HCT116 (cell line): Measurements from ENCODE around the gene HBG2. TPM values are rescaled to one million over a fixed set of nuclear protein-coding genes. Genes with fewer than 3 reads are reported as not detected.
A peak's percentile ranks its signal among the peaks of the same experiment; 100 is the strongest.

Source experiments
- ATAC-seq: fragments of 200-7000 bp; cut with Tn5 transposase; 2 replicates; pipeline ENCODE4 v1.9.1; 2020; ENCODE audit warnings: mild to moderate bottlenecking, moderate library complexity
- BruUV-seq: library from RNA; stranded (reverse); fragments of 400-500 nt; replicated peaks from 2 replicates; lab custom pipeline; 2021; lab: Mats Ljungman, UMichigan
- CTCF ChIA-PET: fragments of 300-600 bp; sonication (Branson Sonifier 250); formaldehyde crosslinking; loops from one replicate; lab custom pipeline; 2021; ENCODE audit warnings: antibody characterized with exemption; lab: Charles Lee
- POLR2A ChIA-PET: fragments of 300-600, 350-600 bp; sonication (Branson Sonifier 250); formaldehyde crosslinking; loops from one replicate; lab custom pipeline; 2021; ENCODE audit warnings: antibody characterized with exemption; lab: Charles Lee
- RAD21 ChIA-PET, 2 experiments: fragments of 300-600 bp; sonication (Branson Sonifier 250); formaldehyde crosslinking; loops; one replicate each; lab custom pipeline; 2023; ENCODE audit warnings: low total read pairs in 2 of 2; ENCODE audit not compliant: uncharacterized antibody in 2 of 2, unreplicated experiment in 2 of 2, low non-redundant PET in 1 of 2; lab: Charles Lee
- DNase-seq: peaks from one replicate; pipeline ENCODE4 v3.0.0-alpha.2; 2010; ENCODE audit warnings: low read depth, low spot score
- H2AFZ ChIP-seq: fragments of 200-600 bp; shearing (Covaris generic), sonication (generic); 2 replicates; pipeline ENCODE4 v1.6.1; 2017; ENCODE audit warnings: low read depth, mixed run types, mixed read lengths, antibody characterized with exemption, low read length; ENCODE audit not compliant: poor library complexity, severe bottlenecking
- H3K27ac ChIP-seq: 2 replicates; pipeline ENCODE4 v1.5.1; 2012; ENCODE audit warnings: low read depth, low read length
- H3K27me3 ChIP-seq: fragments of 200-600 bp; sonication (generic); 2 replicates; pipeline ENCODE4 v1.6.1; 2016; ENCODE audit warnings: mixed run types, low read length, mixed read lengths; ENCODE audit not compliant: insufficient read depth
- H3K36me3 ChIP-seq, 2 experiments: fragments of 200-500 bp in 1 of 2; fragments of 200-600 bp in 1 of 2; sonication (Bioruptor generic) in 1 of 2; sonication (generic) in 1 of 2; 2 replicates each; pipeline versions ENCODE4 v1.5.1 to v1.6.1; 2014 to 2016; ENCODE audit warnings: low read length in 2 of 2, inconsistent platforms in 1 of 2, mixed read lengths in 1 of 2, mixed run types in 1 of 2; ENCODE audit not compliant: insufficient read depth in 2 of 2, control insufficient read depth in 1 of 2
- H3K4me1 ChIP-seq, 2 experiments: fragments of 200-600 bp in 1 of 2; sonication (generic) in 1 of 2; 2 replicates each; pipeline versions ENCODE4 v1.5.1 to v1.6.1; 2012 to 2017; ENCODE audit warnings: low read length in 2 of 2, inconsistent platforms in 1 of 2, mild to moderate bottlenecking in 1 of 2, mixed read lengths in 1 of 2, mixed run types in 1 of 2, moderate library complexity in 1 of 2; ENCODE audit not compliant: insufficient read depth in 2 of 2, control insufficient read depth in 1 of 2
- H3K4me2 ChIP-seq: fragments of 200-600 bp; sonication (generic); 2 replicates; pipeline ENCODE4 v1.6.1; 2017; ENCODE audit warnings: mixed run types, low read length, mixed read lengths
- H3K4me3 ChIP-seq, 2 experiments: fragments of 200-600 bp in 1 of 2; sonication (generic) in 1 of 2; replicated peaks in 1 of 2; 2 replicates each; pipeline ENCODE4 v1.5.1; 2011 to 2016; ENCODE audit warnings: low read length in 2 of 2, control low read depth in 1 of 2, low read depth in 1 of 2, mild to moderate bottlenecking in 1 of 2, mixed read lengths in 1 of 2, mixed run types in 1 of 2
- H3K79me2 ChIP-seq: fragments of 200-600 bp; sonication (generic); 2 replicates; pipeline ENCODE4 v1.6.1; 2017; ENCODE audit warnings: mild to moderate bottlenecking, mixed run types, low read length, moderate library complexity, mixed read lengths; ENCODE audit not compliant: insufficient read depth
- H3K9ac ChIP-seq: fragments of 200-600 bp; sonication (generic); 2 replicates; pipeline ENCODE4 v1.6.1; 2016; ENCODE audit warnings: low read length, mixed read lengths
- H3K9me2 ChIP-seq: fragments of 200-600 bp; sonication (generic), shearing (Covaris generic); 2 replicates; pipeline ENCODE4 v1.6.1; 2017; ENCODE audit warnings: mixed run types, mild to moderate bottlenecking, moderate library complexity; ENCODE audit not compliant: insufficient read depth
- H3K9me3 ChIP-seq, 2 experiments: fragments of 200-500 bp in 1 of 2; fragments of 200-600 bp in 1 of 2; sonication (Bioruptor generic) in 1 of 2; sonication (generic) in 1 of 2; 2 replicates each; pipeline ENCODE4 v1.6.1; 2014 to 2017; ENCODE audit warnings: low read length in 2 of 2, mixed read lengths in 2 of 2, inconsistent platforms in 1 of 2, low read depth in 1 of 2, mild to moderate bottlenecking in 1 of 2, mixed run types in 1 of 2, moderate library complexity in 1 of 2; ENCODE audit not compliant: control insufficient read depth in 1 of 2, insufficient read depth in 1 of 2
- H4K20me1 ChIP-seq: fragments of 200-600 bp; sonication (generic), shearing (Covaris generic); 2 replicates; pipeline ENCODE4 v1.6.1; 2017; ENCODE audit warnings: mixed run types, mild to moderate bottlenecking, moderate library complexity; ENCODE audit not compliant: insufficient read depth
- CTCF ChIP-seq, 3 experiments: fragments of 200-600 bp in 1 of 3; sonication (generic) in 1 of 3; IDR thresholded peaks in 2 of 3; conservative IDR thresholded peaks in 1 of 3; 2 replicates each; pipeline ENCODE4 v1.5.1; 2012 to 2017; ENCODE audit warnings: low read depth in 2 of 3, low read length in 2 of 3, antibody characterized with exemption in 1 of 3, borderline replicate concordance in 1 of 3, control low read depth in 1 of 3, mild to moderate bottlenecking in 1 of 3, mixed read lengths in 1 of 3, mixed run types in 1 of 3, moderate library complexity in 1 of 3; ENCODE audit not compliant: insufficient read depth in 1 of 3
- FOSL1 ChIP-seq: IDR thresholded peaks from 2 replicates; pipeline ENCODE4 v1.6.1; 2012; ENCODE audit warnings: low read depth
- POLR2A ChIP-seq: IDR thresholded peaks from 2 replicates; pipeline ENCODE4 v1.7.0; 2011; ENCODE audit warnings: borderline replicate concordance; ENCODE audit not compliant: insufficient read depth, insufficient read length; ENCODE audit errors: extremely low read depth
- RAD21 ChIP-seq: IDR thresholded peaks from 2 replicates; pipeline ENCODE4 v1.6.1; 2012; ENCODE audit warnings: low read depth, mild to moderate bottlenecking
- SIN3A ChIP-seq: IDR thresholded peaks from 2 replicates; pipeline ENCODE4 v1.6.1; 2012; ENCODE audit warnings: low read depth
- YY1 ChIP-seq: IDR thresholded peaks from 2 replicates; pipeline ENCODE4 v1.6.1; 2011; ENCODE audit warnings: low read length, low read depth, moderate library complexity, mild to moderate bottlenecking; ENCODE audit not compliant: insufficient replicate concordance; ENCODE audit errors: extremely low read depth
- ZFX ChIP-seq: fragments of 450-650 bp; IDR thresholded peaks from 2 replicates; pipeline ENCODE4 v1.6.1; 2017
- intact Hi-C: fragments of 100-400 bp; cut with micrococcal nuclease; formaldehyde crosslinking; loops from 2 replicates; pipeline ENCODE4 v1.10.0; 2022
- total RNA-seq: library from RNA; stranded (reverse); gene quantifications from one replicate; pipeline ENCODE4 v1.2.1, GENCODE V29; 2021; ENCODE audit not compliant: unreplicated experiment
- TF ChIP-seq, protein P1 (sequence below): IDR thresholded peaks from 2 replicates; pipeline ENCODE4 v1.6.1; 2012; ENCODE audit warnings: low read depth
- TF ChIP-seq, protein P2 (sequence below): IDR thresholded peaks from 2 replicates; pipeline ENCODE4 v1.6.1; 2011; ENCODE audit warnings: mild to moderate bottlenecking, low read length, moderate library complexity; ENCODE audit not compliant: insufficient replicate concordance; ENCODE audit errors: extremely low read depth

Gene HBG2
- total RNA-seq, 1 experiment from 2014 or later: 48.1 TPM

- Histone ChIP-seq H3K27ac (no peak overlapping the region), H3K9me3 (no peaks in the 10 kb centered on the region), H4K20me1 (no peaks in the 10 kb centered on the region; the same call in 1 of the 2 replicates), H3K4me1 (peaks cover 0 to 5% of the 10 kb centered on the region in 2 experiments; a peak in 1 of 4 replicates), H3K4me3 (no peak overlapping the region), H3K9ac (no peak overlapping the region), H2AFZ (no peak overlapping the region), H3K36me3 (peaks cover 0 to 3% of the 10 kb centered on the region in 2 experiments; a peak in 1 of 4 replicates), H3K9me2 (no peaks in the 10 kb centered on the region), H3K4me2 (no peak overlapping the region), H3K27me3 (no peaks in the 10 kb centered on the region), H3K79me2 (no peaks in the 10 kb centered on the region)
- ChIA-PET POLR2A (no interaction called here), CTCF (interaction anchor here (0.9 to 1.6 kb wide), 6 partner anchors 8 to 168 kb away, joined by 3 to 7 read pairs (median 4); no protein-coding TSS in a partner anchor), RAD21 (no interaction called here)
- TF ChIP-seq SIN3A (no peak), CTCF (IDR thresholded peaks at IDR 0.05 in 2 of 3, conservative IDR thresholded peaks at IDR 0.05 in 1 of 3; ENCODE audit: borderline replicate concordance in 1 of 3, insufficient read depth in 1 of 3, low read depth in 2 of 3, low read length in 2 of 3) (peak; percentile 71 to 87 (median 79)), RAD21 (peak; percentile 82), FOSL1 (no peak), POLR2A (no peak), ZFX (no peak), YY1 (peak; percentile 75)
- TF ChIP-seq, protein P1, sequence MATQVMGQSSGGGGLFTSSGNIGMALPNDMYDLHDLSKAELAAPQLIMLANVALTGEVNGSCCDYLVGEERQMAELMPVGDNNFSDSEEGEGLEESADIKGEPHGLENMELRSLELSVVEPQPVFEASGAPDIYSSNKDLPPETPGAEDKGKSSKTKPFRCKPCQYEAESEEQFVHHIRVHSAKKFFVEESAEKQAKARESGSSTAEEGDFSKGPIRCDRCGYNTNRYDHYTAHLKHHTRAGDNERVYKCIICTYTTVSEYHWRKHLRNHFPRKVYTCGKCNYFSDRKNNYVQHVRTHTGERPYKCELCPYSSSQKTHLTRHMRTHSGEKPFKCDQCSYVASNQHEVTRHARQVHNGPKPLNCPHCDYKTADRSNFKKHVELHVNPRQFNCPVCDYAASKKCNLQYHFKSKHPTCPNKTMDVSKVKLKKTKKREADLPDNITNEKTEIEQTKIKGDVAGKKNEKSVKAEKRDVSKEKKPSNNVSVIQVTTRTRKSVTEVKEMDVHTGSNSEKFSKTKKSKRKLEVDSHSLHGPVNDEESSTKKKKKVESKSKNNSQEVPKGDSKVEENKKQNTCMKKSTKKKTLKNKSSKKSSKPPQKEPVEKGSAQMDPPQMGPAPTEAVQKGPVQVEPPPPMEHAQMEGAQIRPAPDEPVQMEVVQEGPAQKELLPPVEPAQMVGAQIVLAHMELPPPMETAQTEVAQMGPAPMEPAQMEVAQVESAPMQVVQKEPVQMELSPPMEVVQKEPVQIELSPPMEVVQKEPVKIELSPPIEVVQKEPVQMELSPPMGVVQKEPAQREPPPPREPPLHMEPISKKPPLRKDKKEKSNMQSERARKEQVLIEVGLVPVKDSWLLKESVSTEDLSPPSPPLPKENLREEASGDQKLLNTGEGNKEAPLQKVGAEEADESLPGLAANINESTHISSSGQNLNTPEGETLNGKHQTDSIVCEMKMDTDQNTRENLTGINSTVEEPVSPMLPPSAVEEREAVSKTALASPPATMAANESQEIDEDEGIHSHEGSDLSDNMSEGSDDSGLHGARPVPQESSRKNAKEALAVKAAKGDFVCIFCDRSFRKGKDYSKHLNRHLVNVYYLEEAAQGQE: no peak
- TF ChIP-seq, protein P2, sequence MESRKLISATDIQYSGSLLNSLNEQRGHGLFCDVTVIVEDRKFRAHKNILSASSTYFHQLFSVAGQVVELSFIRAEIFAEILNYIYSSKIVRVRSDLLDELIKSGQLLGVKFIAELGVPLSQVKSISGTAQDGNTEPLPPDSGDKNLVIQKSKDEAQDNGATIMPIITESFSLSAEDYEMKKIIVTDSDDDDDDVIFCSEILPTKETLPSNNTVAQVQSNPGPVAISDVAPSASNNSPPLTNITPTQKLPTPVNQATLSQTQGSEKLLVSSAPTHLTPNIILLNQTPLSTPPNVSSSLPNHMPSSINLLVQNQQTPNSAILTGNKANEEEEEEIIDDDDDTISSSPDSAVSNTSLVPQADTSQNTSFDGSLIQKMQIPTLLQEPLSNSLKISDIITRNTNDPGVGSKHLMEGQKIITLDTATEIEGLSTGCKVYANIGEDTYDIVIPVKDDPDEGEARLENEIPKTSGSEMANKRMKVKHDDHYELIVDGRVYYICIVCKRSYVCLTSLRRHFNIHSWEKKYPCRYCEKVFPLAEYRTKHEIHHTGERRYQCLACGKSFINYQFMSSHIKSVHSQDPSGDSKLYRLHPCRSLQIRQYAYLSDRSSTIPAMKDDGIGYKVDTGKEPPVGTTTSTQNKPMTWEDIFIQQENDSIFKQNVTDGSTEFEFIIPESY: no peak
- ATAC-seq (peak; percentile 91), DNase-seq (peak; percentile 35)
- BruUV-seq: no TSS peak
- intact Hi-C loops: loop anchor here (1.0 to 5.0 kb wide), 4 partner anchors 86 to 664 kb away; partner anchors contain the start of gene OR52N2
Measured at GRCh38 chr11:5291207-5291838, 36.7 kb upstream of the HBG2 start.
